GM19239 (cell line): Measurements from ENCODE around the gene TNFRSF6B.

Source experiments
- DNase-seq: peaks from one replicate; pipeline ENCODE4 v3.0.0; 2011; ENCODE audit warnings: low spot score; ENCODE audit not compliant: insufficient read length
- FAIRE-seq: peaks from 2 replicates; lab custom pipeline; 2011; peaks lifted over from hg19 to GRCh38; lab: Jason Lieb, UNC

TNFRSF6B gene

GRCh38 chr20:63682384-63683139, 13.9 kb upstream of the TNFRSF6B start:
- DNase-seq (no peak), FAIRE-seq (no peak)

- DNase-seq (no peak), FAIRE-seq (no peak)
Measured at GRCh38 chr20:63685269-63686026, 11.0 kb upstream of the TNFRSF6B start.

GRCh38 chr20:63686094-63686491, 10.4 kb upstream of the TNFRSF6B start:
- no peak for FAIRE-seq
- DNase-seq = no peak

- FAIRE-seq (no peak), DNase-seq (no peak)
Measured at GRCh38 chr20:63686492-63687321, 9.7 kb upstream of the TNFRSF6B start.

GRCh38 chr20:63687419-63688178, 8.9 kb upstream of the TNFRSF6B start:
- DNase-seq (no peak), FAIRE-seq (no peak)

GRCh38 chr20:63688228-63689045, 8.0 kb upstream of the TNFRSF6B start:
- FAIRE-seq = no peak

GRCh38 chr20:63689046-63690002, 7.1 kb upstream of the TNFRSF6B start:
- DNase-seq (no peak), FAIRE-seq (no peak)

More at GRCh38 chr20:63688228-63689045, 8.0 kb upstream of the TNFRSF6B start:
- DNase-seq = no peak

GRCh38 chr20:63690003-63690897, 6.2 kb upstream of the TNFRSF6B start:
- DNase-seq (no peak), FAIRE-seq (no peak)

- FAIRE-seq = no peak
Measured at GRCh38 chr20:63690898-63691710, 5.3 kb upstream of the TNFRSF6B start.

GRCh38 chr20:63691711-63692435, 4.6 kb upstream of the TNFRSF6B start:
- no peak for FAIRE-seq
- no peak for DNase-seq

More at GRCh38 chr20:63690898-63691710, 5.3 kb upstream of the TNFRSF6B start:
- no peak for DNase-seq

- DNase-seq (no peak), FAIRE-seq (no peak)
Measured at GRCh38 chr20:63692436-63693082, 3.9 kb upstream of the TNFRSF6B start.

- FAIRE-seq (no peak), DNase-seq (no peak)
Measured at GRCh38 chr20:63693083-63693732, 3.2 kb upstream of the TNFRSF6B start.

GRCh38 chr20:63693733-63694583, 2.5 kb upstream of the TNFRSF6B start:
- no peak for DNase-seq
- FAIRE-seq = no peak
